H1 (cell line): ENCODE data around the gene KLHDC10. TPM values are rescaled to one million over a fixed set of nuclear protein-coding genes. Genes with fewer than 3 reads are reported as not detected.

ENCODE experiments used
- BCL11A ChIP-seq, 2 experiments: IDR thresholded peaks; one replicate each; pipeline ENCODE4 v1.6.1; 2011; ENCODE audit warnings: low read depth in 2 of 2, low read length in 2 of 2, mild to moderate bottlenecking in 2 of 2
- CHD2 ChIP-seq: IDR thresholded peaks from 2 replicates; pipeline ENCODE4 v1.6.1; 2012; ENCODE audit warnings: low read length, improper control_type of control experiment
- GABPA ChIP-seq: IDR thresholded peaks from 2 replicates; pipeline ENCODE4 v1.6.1; 2011; ENCODE audit warnings: mild to moderate bottlenecking, low read length, moderate library complexity, borderline replicate concordance; ENCODE audit not compliant: insufficient read depth
- GTF2F1 ChIP-seq: IDR thresholded peaks from 2 replicates; pipeline ENCODE4 v1.6.1; 2012; ENCODE audit warnings: low read depth, low read length, improper control_type of control experiment, borderline replicate concordance
- KDM1A ChIP-seq: fragments of 200-600, 300-600 bp; sonication (generic); IDR thresholded peaks from 2 replicates; pipeline ENCODE4 v1.7.1; 2016; ENCODE audit warnings: mild to moderate bottlenecking, low read length, borderline replicate concordance
- polyA plus RNA-seq, 7 experiments: library from polyadenylated mRNA; depleted of rRNA in 3 of 7; stranded (reverse) in 5 of 7; unstranded in 2 of 7; fragments of >200 nt in 5 of 7; fragments of 200-250 nt in 2 of 7; gene quantifications; 1 replicate in 5 of 7; 2 replicates in 1 of 7; 4 replicates in 1 of 7; pipeline versions ENCODE4 v1.2.1 to v1.2.3, GENCODE V29; 2011 to 2013; ENCODE audit warnings: missing spikeins in 2 of 7, mixed read lengths in 2 of 7
- total RNA-seq: library from RNA; stranded (reverse); fragmentation: NEBNext Ultra II Directional; extraction: Animal tissue kit (Norgen Biotek cat#: 25700); gene quantifications from 2 replicates; pipeline ENCODE4 v1.2.1, GENCODE V29; 2021
- TF ChIP-seq, protein P1 (sequence below): fragments of 300-600 bp; sonication (generic); IDR thresholded peaks from 2 replicates; pipeline ENCODE4 v1.7.1; 2012; ENCODE audit warnings: low read length, moderate library complexity, mild to moderate bottlenecking, inconsistent platforms; ENCODE audit not compliant: insufficient replicate concordance
- TF ChIP-seq, protein P2 (sequence below), 3 experiments: IDR thresholded peaks; 1 replicate in 2 of 3; 2 replicates in 1 of 3; pipeline versions ENCODE4 v1.5.1 to v1.6.1; 2011; ENCODE audit warnings: low read length in 3 of 3, mild to moderate bottlenecking in 3 of 3, inconsistent platforms in 2 of 3, low read depth in 1 of 3, moderate library complexity in 1 of 3; ENCODE audit not compliant: insufficient read depth in 1 of 3; ENCODE audit errors: control extremely low read depth in 1 of 3

KLHDC10 gene
- total and polyA plus RNA-seq, 2 of the 8 experiments (the other 6 are each of a cell fraction or from before 2014, with no cell fraction given): 6.6 to 14.5 TPM

DNA sequence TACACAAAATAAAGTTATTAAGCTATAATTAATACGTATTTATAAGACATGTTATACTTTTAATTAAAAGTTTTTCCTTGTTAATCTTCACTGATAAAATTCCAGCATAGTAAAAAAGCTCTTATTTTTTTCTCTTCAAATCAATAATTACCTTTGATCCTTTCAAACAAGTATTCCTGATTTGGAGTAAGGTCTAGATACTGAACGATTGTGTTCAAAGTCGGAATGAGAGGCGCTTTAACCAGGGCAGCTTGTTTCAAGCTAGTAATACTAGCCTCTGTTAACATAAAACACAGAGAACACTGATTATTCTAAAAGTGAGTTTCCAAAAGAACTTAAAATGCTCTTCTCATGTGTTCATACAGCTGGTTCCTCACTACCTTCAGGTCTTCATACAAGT is 107.9 kb downstream of the KLHDC10 start (continued):
- TF ChIP-seq, protein P1, sequence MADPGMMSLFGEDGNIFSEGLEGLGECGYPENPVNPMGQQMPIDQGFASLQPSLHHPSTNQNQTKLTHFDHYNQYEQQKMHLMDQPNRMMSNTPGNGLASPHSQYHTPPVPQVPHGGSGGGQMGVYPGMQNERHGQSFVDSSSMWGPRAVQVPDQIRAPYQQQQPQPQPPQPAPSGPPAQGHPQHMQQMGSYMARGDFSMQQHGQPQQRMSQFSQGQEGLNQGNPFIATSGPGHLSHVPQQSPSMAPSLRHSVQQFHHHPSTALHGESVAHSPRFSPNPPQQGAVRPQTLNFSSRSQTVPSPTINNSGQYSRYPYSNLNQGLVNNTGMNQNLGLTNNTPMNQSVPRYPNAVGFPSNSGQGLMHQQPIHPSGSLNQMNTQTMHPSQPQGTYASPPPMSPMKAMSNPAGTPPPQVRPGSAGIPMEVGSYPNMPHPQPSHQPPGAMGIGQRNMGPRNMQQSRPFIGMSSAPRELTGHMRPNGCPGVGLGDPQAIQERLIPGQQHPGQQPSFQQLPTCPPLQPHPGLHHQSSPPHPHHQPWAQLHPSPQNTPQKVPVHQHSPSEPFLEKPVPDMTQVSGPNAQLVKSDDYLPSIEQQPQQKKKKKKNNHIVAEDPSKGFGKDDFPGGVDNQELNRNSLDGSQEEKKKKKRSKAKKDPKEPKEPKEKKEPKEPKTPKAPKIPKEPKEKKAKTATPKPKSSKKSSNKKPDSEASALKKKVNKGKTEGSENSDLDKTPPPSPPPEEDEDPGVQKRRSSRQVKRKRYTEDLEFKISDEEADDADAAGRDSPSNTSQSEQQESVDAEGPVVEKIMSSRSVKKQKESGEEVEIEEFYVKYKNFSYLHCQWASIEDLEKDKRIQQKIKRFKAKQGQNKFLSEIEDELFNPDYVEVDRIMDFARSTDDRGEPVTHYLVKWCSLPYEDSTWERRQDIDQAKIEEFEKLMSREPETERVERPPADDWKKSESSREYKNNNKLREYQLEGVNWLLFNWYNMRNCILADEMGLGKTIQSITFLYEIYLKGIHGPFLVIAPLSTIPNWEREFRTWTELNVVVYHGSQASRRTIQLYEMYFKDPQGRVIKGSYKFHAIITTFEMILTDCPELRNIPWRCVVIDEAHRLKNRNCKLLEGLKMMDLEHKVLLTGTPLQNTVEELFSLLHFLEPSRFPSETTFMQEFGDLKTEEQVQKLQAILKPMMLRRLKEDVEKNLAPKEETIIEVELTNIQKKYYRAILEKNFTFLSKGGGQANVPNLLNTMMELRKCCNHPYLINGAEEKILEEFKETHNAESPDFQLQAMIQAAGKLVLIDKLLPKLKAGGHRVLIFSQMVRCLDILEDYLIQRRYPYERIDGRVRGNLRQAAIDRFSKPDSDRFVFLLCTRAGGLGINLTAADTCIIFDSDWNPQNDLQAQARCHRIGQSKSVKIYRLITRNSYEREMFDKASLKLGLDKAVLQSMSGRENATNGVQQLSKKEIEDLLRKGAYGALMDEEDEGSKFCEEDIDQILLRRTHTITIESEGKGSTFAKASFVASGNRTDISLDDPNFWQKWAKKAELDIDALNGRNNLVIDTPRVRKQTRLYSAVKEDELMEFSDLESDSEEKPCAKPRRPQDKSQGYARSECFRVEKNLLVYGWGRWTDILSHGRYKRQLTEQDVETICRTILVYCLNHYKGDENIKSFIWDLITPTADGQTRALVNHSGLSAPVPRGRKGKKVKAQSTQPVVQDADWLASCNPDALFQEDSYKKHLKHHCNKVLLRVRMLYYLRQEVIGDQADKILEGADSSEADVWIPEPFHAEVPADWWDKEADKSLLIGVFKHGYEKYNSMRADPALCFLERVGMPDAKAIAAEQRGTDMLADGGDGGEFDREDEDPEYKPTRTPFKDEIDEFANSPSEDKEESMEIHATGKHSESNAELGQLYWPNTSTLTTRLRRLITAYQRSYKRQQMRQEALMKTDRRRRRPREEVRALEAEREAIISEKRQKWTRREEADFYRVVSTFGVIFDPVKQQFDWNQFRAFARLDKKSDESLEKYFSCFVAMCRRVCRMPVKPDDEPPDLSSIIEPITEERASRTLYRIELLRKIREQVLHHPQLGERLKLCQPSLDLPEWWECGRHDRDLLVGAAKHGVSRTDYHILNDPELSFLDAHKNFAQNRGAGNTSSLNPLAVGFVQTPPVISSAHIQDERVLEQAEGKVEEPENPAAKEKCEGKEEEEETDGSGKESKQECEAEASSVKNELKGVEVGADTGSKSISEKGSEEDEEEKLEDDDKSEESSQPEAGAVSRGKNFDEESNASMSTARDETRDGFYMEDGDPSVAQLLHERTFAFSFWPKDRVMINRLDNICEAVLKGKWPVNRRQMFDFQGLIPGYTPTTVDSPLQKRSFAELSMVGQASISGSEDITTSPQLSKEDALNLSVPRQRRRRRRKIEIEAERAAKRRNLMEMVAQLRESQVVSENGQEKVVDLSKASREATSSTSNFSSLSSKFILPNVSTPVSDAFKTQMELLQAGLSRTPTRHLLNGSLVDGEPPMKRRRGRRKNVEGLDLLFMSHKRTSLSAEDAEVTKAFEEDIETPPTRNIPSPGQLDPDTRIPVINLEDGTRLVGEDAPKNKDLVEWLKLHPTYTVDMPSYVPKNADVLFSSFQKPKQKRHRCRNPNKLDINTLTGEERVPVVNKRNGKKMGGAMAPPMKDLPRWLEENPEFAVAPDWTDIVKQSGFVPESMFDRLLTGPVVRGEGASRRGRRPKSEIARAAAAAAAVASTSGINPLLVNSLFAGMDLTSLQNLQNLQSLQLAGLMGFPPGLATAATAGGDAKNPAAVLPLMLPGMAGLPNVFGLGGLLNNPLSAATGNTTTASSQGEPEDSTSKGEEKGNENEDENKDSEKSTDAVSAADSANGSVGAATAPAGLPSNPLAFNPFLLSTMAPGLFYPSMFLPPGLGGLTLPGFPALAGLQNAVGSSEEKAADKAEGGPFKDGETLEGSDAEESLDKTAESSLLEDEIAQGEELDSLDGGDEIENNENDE: no peak
- TF ChIP-seq GTF2F1: no peak
- TF ChIP-seq BCL11A (IDR thresholded peaks at IDR 0.05; ENCODE audit: low read depth in 2 of 2, low read length in 2 of 2): no peak
- no peak for TF ChIP-seq KDM1A
- TF ChIP-seq GABPA: no peak
- TF ChIP-seq CHD2: no peak
- TF ChIP-seq, protein P2, sequence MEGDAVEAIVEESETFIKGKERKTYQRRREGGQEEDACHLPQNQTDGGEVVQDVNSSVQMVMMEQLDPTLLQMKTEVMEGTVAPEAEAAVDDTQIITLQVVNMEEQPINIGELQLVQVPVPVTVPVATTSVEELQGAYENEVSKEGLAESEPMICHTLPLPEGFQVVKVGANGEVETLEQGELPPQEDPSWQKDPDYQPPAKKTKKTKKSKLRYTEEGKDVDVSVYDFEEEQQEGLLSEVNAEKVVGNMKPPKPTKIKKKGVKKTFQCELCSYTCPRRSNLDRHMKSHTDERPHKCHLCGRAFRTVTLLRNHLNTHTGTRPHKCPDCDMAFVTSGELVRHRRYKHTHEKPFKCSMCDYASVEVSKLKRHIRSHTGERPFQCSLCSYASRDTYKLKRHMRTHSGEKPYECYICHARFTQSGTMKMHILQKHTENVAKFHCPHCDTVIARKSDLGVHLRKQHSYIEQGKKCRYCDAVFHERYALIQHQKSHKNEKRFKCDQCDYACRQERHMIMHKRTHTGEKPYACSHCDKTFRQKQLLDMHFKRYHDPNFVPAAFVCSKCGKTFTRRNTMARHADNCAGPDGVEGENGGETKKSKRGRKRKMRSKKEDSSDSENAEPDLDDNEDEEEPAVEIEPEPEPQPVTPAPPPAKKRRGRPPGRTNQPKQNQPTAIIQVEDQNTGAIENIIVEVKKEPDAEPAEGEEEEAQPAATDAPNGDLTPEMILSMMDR (IDR thresholded peaks at IDR 0.05; ENCODE audit: control extremely low read depth in 1 of 3, insufficient read depth in 1 of 3, low read depth in 1 of 3, low read length in 3 of 3): no peak
